ENCODE measurements around the gene TUBA8. TPM values are rescaled to one million over a fixed set of nuclear protein-coding genes. Genes with fewer than 3 reads are reported as not detected.

The TUBA8 gene
- total RNA-seq, 1 experiment from 2014 or later: 1.9 TPM

- peaks cover 43% of the 10 kb centered on the region for H3K79me2 ChIP-seq (ENCODE audit: low read length)
- H2AFZ ChIP-seq (ENCODE audit: low read length): no peak overlapping the region
- no peaks in the 10 kb centered on the region for H4K20me1 ChIP-seq (ENCODE audit: low read length)
- H3K4me3 ChIP-seq (ENCODE audit: low read length): no peak overlapping the region
- POLR2A ChIA-PET (ENCODE audit: unreplicated experiment): no interaction called here
- H3K36me3 ChIP-seq (ENCODE audit: low read depth, low read length): peaks cover 16% of the 10 kb centered on the region; the same call in 1 of the 2 replicates
- TF ChIP-seq EZH2phosphoT487 (IDR thresholded peaks at IDR 0.05; ENCODE audit: borderline replicate concordance, low read length): no peak
- no peak for TF ChIP-seq EZH2 (IDR thresholded peaks at IDR 0.05; ENCODE audit: low read length, unreplicated experiment)
- no peak for TF ChIP-seq CTCF (conservative IDR thresholded peaks at IDR 0.05; ENCODE audit: low read depth, low read length)
- CTCF ChIA-PET: no interaction called here
- H3K4me1 ChIP-seq (ENCODE audit: insufficient read depth, low read length): peaks cover 10% of the 10 kb centered on the region; the same call in 1 of the 2 replicates
- H3F3A ChIP-seq (ENCODE audit: low read length, unreplicated experiment): no peaks in the 10 kb centered on the region
- intact Hi-C loops (cut with micrococcal nuclease): no loop called here
- no peaks in the 10 kb centered on the region for H3K9me3 ChIP-seq (ENCODE audit: low read length)
- no peak overlapping the region for H3K4me2 ChIP-seq (ENCODE audit: low read length)
- no peak overlapping the region for H3K9ac ChIP-seq (ENCODE audit: low read length)
- ATAC-seq: no peak
- no peak for DNase-seq
- H3K9me2 ChIP-seq (replicated peaks; ENCODE audit: low read length): no peaks in the 10 kb centered on the region
- no peak overlapping the region for H3K27ac ChIP-seq (ENCODE audit: low read length)
- BruUV-seq (replicated peaks): no TSS peak
- H3K27me3 ChIP-seq (ENCODE audit: low read length): no peaks in the 10 kb centered on the region
These were observed 27.2 kb upstream of the TUBA8 start for GRCh38 chr22:18083406-18083805.

- no peak overlapping the region for H3K4me2 ChIP-seq (ENCODE audit: low read length)
- ChIA-PET POLR2A (ENCODE audit: unreplicated experiment) (no interaction called here), CTCF (no interaction called here)
- peaks cover 25% of the 10 kb centered on the region for H3K79me2 ChIP-seq (ENCODE audit: low read length)
- DNase-seq (no peak), ATAC-seq (peak; percentile 60)
- intact Hi-C loops (cut with micrococcal nuclease): no loop called here
- H2AFZ ChIP-seq (ENCODE audit: low read length): no peak overlapping the region
- no peaks in the 10 kb centered on the region for H3F3A ChIP-seq (ENCODE audit: low read length, unreplicated experiment)
- H3K9me3 ChIP-seq (ENCODE audit: low read length): no peaks in the 10 kb centered on the region
- no peak overlapping the region for H3K4me3 ChIP-seq (ENCODE audit: low read length)
- BruUV-seq (replicated peaks): no TSS peak
- H4K20me1 ChIP-seq (ENCODE audit: low read length): no peaks in the 10 kb centered on the region
- H3K9ac ChIP-seq (ENCODE audit: low read length): no peak overlapping the region
- no peak overlapping the region for H3K27ac ChIP-seq (ENCODE audit: low read length)
- no peaks in the 10 kb centered on the region for H3K27me3 ChIP-seq (ENCODE audit: low read length)
- no peak for TF ChIP-seq EZH2phosphoT487 (IDR thresholded peaks at IDR 0.05; ENCODE audit: borderline replicate concordance, low read length)
- no peak for TF ChIP-seq CTCF (conservative IDR thresholded peaks at IDR 0.05; ENCODE audit: low read depth, low read length)
- no peak for TF ChIP-seq EZH2 (IDR thresholded peaks at IDR 0.05; ENCODE audit: low read length, unreplicated experiment)
- H3K9me2 ChIP-seq (replicated peaks; ENCODE audit: low read length): no peaks in the 10 kb centered on the region
- no peaks in the 10 kb centered on the region for H3K4me1 ChIP-seq (ENCODE audit: insufficient read depth, low read length)
- H3K36me3 ChIP-seq (ENCODE audit: low read depth, low read length): peaks cover 16% of the 10 kb centered on the region; the same call in 1 of the 2 replicates
These were observed 25.4 kb upstream of the TUBA8 start for GRCh38 chr22:18085188-18085587.

DNA sequence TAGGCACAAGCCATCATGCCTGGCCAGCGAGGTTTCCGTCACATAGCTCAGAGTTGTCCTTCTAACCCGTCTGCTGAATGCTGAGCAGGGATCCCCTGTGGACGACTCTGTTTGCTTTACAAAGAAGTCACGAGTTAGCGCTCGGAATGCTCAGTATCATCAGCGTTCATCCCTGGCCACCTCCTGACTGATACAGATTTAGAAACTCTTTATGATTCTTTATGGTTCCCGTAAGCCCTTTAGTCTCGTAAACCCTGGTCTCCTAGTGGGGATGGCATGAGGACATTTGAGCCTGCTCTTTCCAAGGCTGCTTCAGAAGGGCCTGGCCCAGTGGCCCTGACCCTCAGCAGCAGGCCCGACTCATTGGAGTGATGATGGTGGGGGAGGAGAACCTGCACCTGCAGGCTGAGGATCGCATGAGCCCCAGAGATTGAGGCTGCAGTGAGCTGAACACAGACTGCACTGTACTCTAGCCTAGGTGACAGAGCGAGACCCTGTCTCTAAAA is 23.2 kb upstream of the TUBA8 start:
- no peak overlapping the region for H2AFZ ChIP-seq (ENCODE audit: low read length)
- no peak overlapping the region for H3K27ac ChIP-seq (ENCODE audit: low read length)
- H3K4me3 ChIP-seq (ENCODE audit: low read length): no peak overlapping the region
- BruUV-seq (replicated peaks): no TSS peak
- H3K4me1 ChIP-seq (ENCODE audit: insufficient read depth, low read length): no peaks in the 10 kb centered on the region
- H3K27me3 ChIP-seq (ENCODE audit: low read length): no peaks in the 10 kb centered on the region
- intact Hi-C loops (cut with micrococcal nuclease): no loop called here
- H3K4me2 ChIP-seq (ENCODE audit: low read length): no peak overlapping the region
- no peaks in the 10 kb centered on the region for H3K9me2 ChIP-seq (replicated peaks; ENCODE audit: low read length)
- H3K79me2 ChIP-seq (ENCODE audit: low read length): peaks cover 6% of the 10 kb centered on the region
- H4K20me1 ChIP-seq (ENCODE audit: low read length): no peaks in the 10 kb centered on the region
- no peak overlapping the region for H3K9ac ChIP-seq (ENCODE audit: low read length)
- ChIA-PET CTCF (no interaction called here), POLR2A (ENCODE audit: unreplicated experiment) (no interaction called here)
- no peaks in the 10 kb centered on the region for H3K9me3 ChIP-seq (ENCODE audit: low read length)
- TF ChIP-seq EZH2phosphoT487 (IDR thresholded peaks at IDR 0.05; ENCODE audit: borderline replicate concordance, low read length) (no peak), EZH2 (IDR thresholded peaks at IDR 0.05; ENCODE audit: low read length, unreplicated experiment) (no peak), CTCF (conservative IDR thresholded peaks at IDR 0.05; ENCODE audit: low read depth, low read length) (no peak)
- no peaks in the 10 kb centered on the region for H3F3A ChIP-seq (ENCODE audit: low read length, unreplicated experiment)
- H3K36me3 ChIP-seq (ENCODE audit: low read depth, low read length): peaks cover 11% of the 10 kb centered on the region; the same call in 1 of the 2 replicates
- ATAC-seq: no peak
- DNase-seq: no peak
